AG04450 (cell line): ENCODE measurements around the gene RNF151. TPM values are rescaled to one million over a fixed set of nuclear protein-coding genes. Genes with fewer than 3 reads are reported as not detected.
"Not testable (repeated sequence)": the region's sequence is repeated elsewhere in the genome, so short reads cannot be mapped to it uniquely, and the experiment has no call there.

Source experiments
- CTCF ChIA-PET: fragments of 300-600, 350-600 bp; formaldehyde crosslinking; extraction: SDS; loops from one replicate; lab custom pipeline; 2022; ENCODE audit warnings: antibody characterized with exemption, inconsistent platforms; lab: Charles Lee
- POLR2A ChIA-PET: fragments of 350-600 bp; formaldehyde crosslinking; extraction: SDS; loops from one replicate; lab custom pipeline; 2021; ENCODE audit warnings: antibody characterized with exemption, inconsistent platforms; lab: Yijun Ruan, JAX
- DNase-seq: peaks from one replicate; pipeline ENCODE4 v3.0.0-alpha.2; 2011; ENCODE audit warnings: low read depth, low spot score
- H3K27ac ChIP-seq: one replicate; pipeline ENCODE4 v1.5.1; 2012; ENCODE audit warnings: low read depth, low read length, control low read depth
- H3K27me3 ChIP-seq: one replicate; pipeline ENCODE4 v1.6.0; 2012; ENCODE audit warnings: low read length; ENCODE audit not compliant: control insufficient read depth, insufficient read depth
- H3K4me3 ChIP-seq: 2 replicates; pipeline ENCODE4 v1.5.1; 2011; ENCODE audit warnings: mild to moderate bottlenecking, low read depth, low read length, control low read depth
- H3K9me3 ChIP-seq: 2 replicates; pipeline ENCODE4 v1.5.1; 2012; ENCODE audit warnings: low read length; ENCODE audit not compliant: control insufficient read depth, insufficient read depth
- polyA plus RNA-seq: library from polyadenylated mRNA; depleted of rRNA; stranded (reverse); fragments of >200 nt; gene quantifications from 2 replicates; pipeline ENCODE4 v1.2.3, GENCODE V29; 2011
- TF ChIP-seq, protein P1 (sequence below): IDR thresholded peaks from 2 replicates; pipeline ENCODE4 v1.5.1; 2011; ENCODE audit warnings: low read depth, low read length, control low read depth, inconsistent platforms

The RNF151 gene
- polyA plus RNA-seq, 1 experiment, result not detected

DNA sequence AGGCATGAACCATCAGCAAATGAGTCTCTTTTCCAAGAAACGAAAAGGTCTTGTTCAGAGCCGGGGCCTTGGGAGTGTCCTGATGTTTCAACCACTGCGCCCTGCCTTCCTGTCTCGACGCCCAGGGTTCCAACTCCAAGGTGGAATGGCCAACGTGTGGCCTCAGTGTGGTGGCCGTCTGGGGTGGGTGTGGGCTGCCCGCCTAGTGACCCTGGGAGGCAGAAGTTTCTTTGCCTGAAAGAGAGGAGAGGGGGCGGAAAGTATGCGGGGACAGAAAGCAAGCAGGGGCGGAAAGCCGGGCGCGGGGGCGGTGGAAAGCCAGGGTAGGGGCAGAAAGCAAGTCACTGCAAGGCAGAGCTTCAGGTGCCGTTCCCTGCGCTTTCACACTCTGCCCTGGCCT, 27.7 kb upstream of the RNF151 start:
- TF ChIP-seq, protein P1, sequence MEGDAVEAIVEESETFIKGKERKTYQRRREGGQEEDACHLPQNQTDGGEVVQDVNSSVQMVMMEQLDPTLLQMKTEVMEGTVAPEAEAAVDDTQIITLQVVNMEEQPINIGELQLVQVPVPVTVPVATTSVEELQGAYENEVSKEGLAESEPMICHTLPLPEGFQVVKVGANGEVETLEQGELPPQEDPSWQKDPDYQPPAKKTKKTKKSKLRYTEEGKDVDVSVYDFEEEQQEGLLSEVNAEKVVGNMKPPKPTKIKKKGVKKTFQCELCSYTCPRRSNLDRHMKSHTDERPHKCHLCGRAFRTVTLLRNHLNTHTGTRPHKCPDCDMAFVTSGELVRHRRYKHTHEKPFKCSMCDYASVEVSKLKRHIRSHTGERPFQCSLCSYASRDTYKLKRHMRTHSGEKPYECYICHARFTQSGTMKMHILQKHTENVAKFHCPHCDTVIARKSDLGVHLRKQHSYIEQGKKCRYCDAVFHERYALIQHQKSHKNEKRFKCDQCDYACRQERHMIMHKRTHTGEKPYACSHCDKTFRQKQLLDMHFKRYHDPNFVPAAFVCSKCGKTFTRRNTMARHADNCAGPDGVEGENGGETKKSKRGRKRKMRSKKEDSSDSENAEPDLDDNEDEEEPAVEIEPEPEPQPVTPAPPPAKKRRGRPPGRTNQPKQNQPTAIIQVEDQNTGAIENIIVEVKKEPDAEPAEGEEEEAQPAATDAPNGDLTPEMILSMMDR, result no peak
- no peak overlapping the region for H3K27ac ChIP-seq
- no peak for DNase-seq
- no peaks in the 10 kb centered on the region for H3K27me3 ChIP-seq
- POLR2A ChIA-PET, result no interaction called here
- CTCF ChIA-PET, result no interaction called here
- H3K4me3 ChIP-seq, result no peak overlapping the region
- no peaks in the 10 kb centered on the region for H3K9me3 ChIP-seq

DNA sequence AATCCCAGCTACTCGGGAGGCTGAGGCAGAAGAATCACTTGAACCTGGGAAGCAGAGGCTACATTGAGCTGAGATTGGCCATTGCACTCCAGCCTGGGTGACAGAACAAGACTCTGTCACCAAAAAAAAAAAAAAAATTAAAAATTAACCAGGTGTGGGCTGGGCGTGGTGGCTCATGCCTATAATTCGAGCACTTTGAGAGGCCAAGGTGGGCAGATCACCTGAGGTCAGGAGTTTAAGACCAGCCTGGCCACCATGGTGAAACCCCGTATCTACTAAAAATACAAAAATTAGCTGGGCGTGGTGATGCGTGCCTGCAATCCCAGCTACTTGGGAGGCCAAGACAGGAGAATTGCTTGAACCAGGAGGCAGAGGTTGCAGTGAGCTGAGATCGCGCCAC, 26.8 kb upstream of the RNF151 start:
- DNase-seq, H3K4me3 ChIP-seq, H3K27me3 ChIP-seq, CTCF ChIA-PET, POLR2A ChIA-PET, H3K27ac ChIP-seq, H3K9me3 ChIP-seq: not testable (repeated sequence)

DNA sequence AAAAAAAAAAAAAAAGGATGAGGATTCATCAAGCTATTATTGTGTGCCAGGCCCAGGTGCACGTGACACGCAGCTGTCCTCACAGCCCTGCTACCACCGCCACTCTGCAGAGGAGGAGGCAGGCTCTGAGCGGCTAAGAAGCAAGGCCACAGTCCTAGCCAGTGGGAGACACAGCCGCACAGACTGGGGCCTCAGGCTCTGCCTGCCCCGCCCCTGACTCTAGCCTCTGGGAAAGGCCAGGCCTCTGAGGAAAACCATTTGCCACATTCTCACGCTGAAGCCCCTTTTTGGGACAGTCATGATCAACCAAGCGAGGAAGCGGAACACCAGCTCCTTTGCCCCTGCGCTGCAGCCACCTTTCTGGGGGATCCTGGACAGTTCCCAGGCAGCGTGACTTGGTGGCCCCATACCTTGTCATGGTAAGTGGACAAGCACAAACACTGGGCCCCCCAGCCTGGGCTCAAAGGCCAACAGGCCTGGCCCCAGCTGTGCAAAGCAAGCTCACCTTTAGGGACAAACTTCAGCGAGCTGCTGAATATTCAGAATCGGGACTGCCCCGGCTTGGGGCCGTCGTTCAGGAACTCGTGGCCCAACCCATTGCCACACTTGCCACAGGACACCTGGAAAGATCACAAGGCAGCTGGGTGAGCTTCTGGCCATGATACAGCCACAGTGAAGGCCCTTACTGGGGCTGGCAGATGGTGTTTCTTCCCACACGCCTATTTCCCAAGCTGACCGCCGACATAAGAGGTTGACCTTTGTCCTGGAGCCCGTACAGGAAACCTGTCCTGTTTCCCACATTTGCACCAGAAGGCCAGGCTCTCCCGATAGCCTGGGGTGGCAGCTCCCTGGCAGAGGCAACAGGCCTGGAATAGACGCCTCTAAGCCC, 26.1 kb upstream of the RNF151 start:
- TF ChIP-seq, protein P1, result no peak
- no peaks in the 10 kb centered on the region for H3K27me3 ChIP-seq
- no peaks in the 10 kb centered on the region; the same call in 1 of the 2 replicates for H3K9me3 ChIP-seq
- ChIA-PET CTCF (interaction anchor here (0.7 to 1.4 kb wide), 3 partner anchors 8 to 85 kb away, joined by 3 to 6 read pairs (median 5); no protein-coding TSS in a partner anchor), POLR2A (interaction anchor here (0.7 kb wide), 1 partner anchor 19 kb away, joined by 3 read pairs; no protein-coding TSS in a partner anchor)
- H3K4me3 ChIP-seq, result no peak overlapping the region
- H3K27ac ChIP-seq, result no peak overlapping the region
- DNase-seq, result no peak

DNA sequence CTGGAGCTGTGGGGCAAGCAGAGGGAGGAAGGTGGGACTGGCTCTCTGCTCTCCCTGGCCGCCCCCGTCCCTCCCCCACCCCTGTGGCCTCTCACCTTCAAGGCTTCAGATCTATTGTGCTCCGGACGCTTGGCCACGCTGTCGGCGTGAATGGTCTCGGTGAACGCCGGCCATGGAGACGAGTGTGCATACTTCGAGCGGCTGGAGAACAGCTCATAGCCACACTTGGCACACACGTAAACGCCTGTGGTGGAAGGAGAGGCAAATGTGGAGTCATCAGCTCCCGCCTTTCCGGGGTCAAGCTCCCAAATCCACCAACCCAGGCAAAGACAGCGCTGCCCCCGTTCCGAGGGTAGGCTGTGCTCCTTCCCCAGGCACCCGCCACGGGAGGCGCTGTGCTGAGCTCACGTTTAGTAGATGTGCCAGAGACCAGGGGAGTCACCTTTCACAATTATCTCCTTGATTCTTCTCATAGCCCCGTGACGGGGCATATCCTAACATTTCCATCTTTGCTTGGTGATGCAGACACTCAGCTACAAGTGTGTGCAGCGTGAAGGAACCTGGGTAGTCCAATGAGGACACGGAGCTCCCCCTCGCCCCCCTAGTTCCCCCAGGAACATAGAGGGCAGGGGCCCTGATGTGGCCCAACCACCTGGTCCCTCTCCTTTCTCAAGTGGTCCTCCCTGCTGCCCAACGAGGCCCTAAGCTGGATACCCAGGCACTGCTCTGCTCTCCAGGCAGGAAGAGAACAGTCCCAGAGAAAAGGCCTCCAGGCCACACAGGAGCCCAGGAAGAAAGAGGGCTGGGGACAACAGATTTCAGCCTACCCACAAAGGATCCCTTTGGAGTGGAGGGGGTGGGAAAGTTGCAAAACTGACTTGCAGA, 25.3 kb upstream of the RNF151 start:
- TF ChIP-seq, protein P1, result no peak
- Histone ChIP-seq H3K27ac (no peak overlapping the region), H3K4me3 (peak overlapping the region; percentile 88; the same call in 1 of the 2 replicates), H3K9me3 (no peaks in the 10 kb centered on the region; the same call in 1 of the 2 replicates), H3K27me3 (no peaks in the 10 kb centered on the region)
- no peak for DNase-seq
- ChIA-PET POLR2A (interaction anchor here (0.7 to 1.1 kb wide), 2 partner anchors 18 to 23 kb away, joined by 3 to 6 read pairs; partner anchors contain the start of gene RPS2), CTCF (interaction anchor here (0.5 to 1.4 kb wide), 5 partner anchors 9 to 603 kb away, joined by 3 to 6 read pairs (median 3); no protein-coding TSS in a partner anchor)
